SK-N-SH (cell line): Measurements from ENCODE around the gene DNAJC19. TPM values are rescaled to one million over a fixed set of nuclear protein-coding genes. Genes with fewer than 3 reads are reported as not detected.

ENCODE experiments used
- CTCF ChIA-PET: fragments of 300-600, 350-600 bp; formaldehyde crosslinking; extraction: SDS; loops from one replicate; lab custom pipeline; 2021; lab: Yijun Ruan, JAX
- POLR2A ChIA-PET: fragments of 350-600 bp; sonication (Branson Sonifier 250); formaldehyde crosslinking; extraction: SDS; loops from one replicate; lab custom pipeline; 2020; ENCODE audit warnings: antibody characterized with exemption, inconsistent platforms; lab: Yijun Ruan, JAX
- DNase-seq: peaks from one replicate; pipeline ENCODE4 v3.0.0; 2012
- H2AFZ ChIP-seq: fragments of 200-600 bp; sonication (generic); 2 replicates; pipeline ENCODE4 v1.8.1; 2016; ENCODE audit warnings: antibody characterized with exemption, mild to moderate bottlenecking, low read depth
- H3F3A ChIP-seq: fragments of 200-600 bp; sonication (generic); replicated peaks from 2 replicates; pipeline ENCODE3; 2016; ENCODE audit warnings: antibody characterized with exemption, mild to moderate bottlenecking; ENCODE audit not compliant: insufficient read depth
- H3K27ac ChIP-seq, 2 experiments: fragments of 200-500 bp in 1 of 2; fragments of 200-600 bp in 1 of 2; sonication (Bioruptor generic) in 1 of 2; sonication (generic), shearing (Covaris generic) in 1 of 2; 2 replicates each; pipeline versions ENCODE4 v1.5.1 to v1.6.1; 2014 to 2016; ENCODE audit warnings: low read depth in 2 of 2, inconsistent platforms in 1 of 2, low read length in 1 of 2, mild to moderate bottlenecking in 1 of 2, mixed read lengths in 1 of 2
- H3K27me3 ChIP-seq: fragments of 200-600 bp; sonication (generic), shearing (Covaris generic); 2 replicates; pipeline ENCODE4 v1.6.1; 2016; ENCODE audit warnings: mixed run types; ENCODE audit not compliant: insufficient read depth
- H3K36me3 ChIP-seq, 2 experiments: fragments of 200-500 bp in 1 of 2; fragments of 200-600 bp in 1 of 2; sonication (Bioruptor generic) in 1 of 2; sonication (generic) in 1 of 2; replicated peaks in 1 of 2; 2 replicates each; pipeline versions ENCODE3 to v1.5.1; 2014 to 2016; ENCODE audit warnings: low read length in 1 of 2, mild to moderate bottlenecking in 1 of 2; ENCODE audit not compliant: insufficient read depth in 2 of 2, control insufficient read depth in 1 of 2
- H3K4me1 ChIP-seq, 2 experiments: fragments of 200-500 bp in 1 of 2; fragments of 200-600 bp in 1 of 2; sonication (Bioruptor generic) in 1 of 2; sonication (generic), shearing (Covaris generic) in 1 of 2; 2 replicates each; pipeline versions ENCODE4 v1.5.1 to v1.6.1; 2014 to 2016; ENCODE audit warnings: low read depth in 1 of 2, low read length in 1 of 2, mixed run types in 1 of 2; ENCODE audit not compliant: insufficient read depth in 2 of 2, control insufficient read depth in 1 of 2
- H3K4me2 ChIP-seq: fragments of 200-600 bp; sonication (generic), shearing (Covaris generic); 2 replicates; pipeline ENCODE4 v1.6.1; 2017; ENCODE audit warnings: mixed run types
- H3K4me3 ChIP-seq, 2 experiments: fragments of 200-500 bp in 1 of 2; fragments of 200-600 bp in 1 of 2; sonication (Bioruptor generic) in 1 of 2; sonication (generic), shearing (Covaris generic) in 1 of 2; 2 replicates each; pipeline versions ENCODE4 v1.5.1 to v1.8.1; 2014 to 2016; ENCODE audit warnings: low read depth in 2 of 2, inconsistent platforms in 1 of 2, low read length in 1 of 2, mild to moderate bottlenecking in 1 of 2, mixed read lengths in 1 of 2, moderate library complexity in 1 of 2
- H3K79me2 ChIP-seq: fragments of 200-600 bp; sonication (generic); 2 replicates; pipeline ENCODE4 v1.8.1; 2017; ENCODE audit warnings: mild to moderate bottlenecking; ENCODE audit not compliant: insufficient read depth
- H3K9ac ChIP-seq: fragments of 200-600 bp; sonication (generic); 2 replicates; pipeline ENCODE4 v1.6.1; 2017; ENCODE audit warnings: mixed run types
- H3K9me2 ChIP-seq: fragments of 200-600 bp; sonication (generic); 2 replicates; pipeline ENCODE4 v1.6.1; 2017; ENCODE audit warnings: mixed run types
- H3K9me3 ChIP-seq: fragments of 200-600 bp; sonication (generic); 2 replicates; pipeline ENCODE4 v1.6.1; 2017; ENCODE audit warnings: mixed run types, mild to moderate bottlenecking, moderate library complexity
- H4K20me1 ChIP-seq: fragments of 200-600 bp; sonication (generic); 2 replicates; pipeline ENCODE4 v1.6.1; 2017; ENCODE audit warnings: mild to moderate bottlenecking, mixed run types; ENCODE audit not compliant: insufficient read depth
- ELF1 ChIP-seq: IDR thresholded peaks from 2 replicates; pipeline ENCODE4 v1.4.0; 2012
- EP300 ChIP-seq, 2 experiments: IDR thresholded peaks; 2 replicates each; pipeline versions ENCODE4 v1.4.0 to v1.6.1; 2012; ENCODE audit warnings: borderline replicate concordance in 1 of 2, low read depth in 1 of 2, low read length in 1 of 2
- EZH2phosphoT487 ChIP-seq: fragments of 200-600 bp; sonication (generic); IDR thresholded peaks from 2 replicates; pipeline ENCODE4 v1.6.1; 2017; ENCODE audit warnings: low read depth, mixed run types, mild to moderate bottlenecking, antibody characterized with exemption, moderate library complexity, borderline replicate concordance
- FOSL2 ChIP-seq: IDR thresholded peaks from 2 replicates; pipeline ENCODE4 v1.4.0; 2012; ENCODE audit warnings: low read depth, mild to moderate bottlenecking, moderate library complexity, borderline replicate concordance
- NFIC ChIP-seq: IDR thresholded peaks from 2 replicates; pipeline ENCODE4 v1.4.0; 2012; ENCODE audit warnings: borderline replicate concordance
- RAD21 ChIP-seq: IDR thresholded peaks from 2 replicates; pipeline ENCODE4 v1.6.1; 2012; ENCODE audit warnings: mild to moderate bottlenecking, low read length
- RCOR1 ChIP-seq: fragments of 150-350 bp; IDR thresholded peaks from 2 replicates; pipeline ENCODE4 v1.6.1; 2017; ENCODE audit warnings: antibody characterized with exemption, low read length
- RFX5 ChIP-seq: IDR thresholded peaks from 2 replicates; pipeline ENCODE4 v1.6.1; 2012; ENCODE audit warnings: mild to moderate bottlenecking, improper control_type of control experiment, low read length
- RXRA ChIP-seq: IDR thresholded peaks from 2 replicates; pipeline ENCODE4 v1.4.0; 2012; ENCODE audit warnings: low read depth, mild to moderate bottlenecking, borderline replicate concordance
- SIN3A ChIP-seq: IDR thresholded peaks from 2 replicates; pipeline ENCODE4 v1.6.1; 2012; ENCODE audit warnings: low read depth, mild to moderate bottlenecking, low read length, moderate library complexity, borderline replicate concordance
- TAF1 ChIP-seq: IDR thresholded peaks from 2 replicates; pipeline ENCODE4 v1.6.1; 2012; ENCODE audit warnings: low read depth, mild to moderate bottlenecking, low read length, moderate library complexity, borderline replicate concordance
- WGBS: methylation state at CpG from one replicate; pipeline ENCODE4 v1.1.6; 2017; ENCODE audit warnings: low lambda C conversion rate; 5-methylcytosine and 5-hydroxymethylcytosine counted together
- polyA plus RNA-seq, 3 experiments: library from polyadenylated mRNA; depleted of rRNA; stranded (reverse); fragments of >200 nt; gene quantifications; 2 replicates each; pipeline ENCODE4 v1.2.3, GENCODE V29; 2012
- TF ChIP-seq, protein P1 (sequence below): IDR thresholded peaks from 2 replicates; pipeline ENCODE4 v1.4.0; 2012; ENCODE audit warnings: low read depth, borderline replicate concordance
- TF ChIP-seq, protein P2 (sequence below): IDR thresholded peaks from 2 replicates; pipeline ENCODE4 v1.6.1; 2012; ENCODE audit warnings: mild to moderate bottlenecking, low read depth, low read length, moderate library complexity
- TF ChIP-seq, protein P3 (sequence below): IDR thresholded peaks from 2 replicates; pipeline ENCODE4 v1.4.0; 2012; ENCODE audit warnings: low read depth, borderline replicate concordance

DNAJC19 gene
- polyA plus RNA-seq, 1 of the 3 experiments (the other 2 are of a cell fraction): 56.7 TPM

DNA sequence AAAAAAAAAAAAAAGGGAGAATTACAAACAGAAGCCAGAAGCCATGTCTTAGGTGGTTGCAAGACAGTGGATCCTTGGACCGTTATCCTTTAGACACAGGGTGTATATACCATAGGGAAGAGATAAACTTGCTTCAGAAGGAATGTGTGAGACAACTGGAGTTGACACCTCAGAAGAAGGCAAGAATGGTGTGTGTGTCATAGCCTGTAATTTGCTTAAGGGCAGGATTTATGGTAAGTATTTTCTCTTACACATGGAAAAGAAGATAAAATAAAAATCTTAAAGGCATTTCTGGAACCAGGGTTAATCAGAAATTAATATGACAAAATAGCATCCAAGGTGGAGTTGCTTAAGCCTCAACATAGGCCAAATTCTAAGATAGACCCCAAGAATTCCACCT lies 19.3 kb upstream of the DNAJC19 start:
- CTCF ChIA-PET: interaction anchor here (0.6 kb wide), 1 partner anchor 44 kb away, joined by 3 read pairs; no protein-coding TSS in a partner anchor
- Histone ChIP-seq H3K4me1 (no peaks in the 10 kb centered on the region), H3K27me3 (no peaks in the 10 kb centered on the region), H2AFZ (no peak overlapping the region), H3K36me3 (no peaks in the 10 kb centered on the region), H3K9me3 (no peaks in the 10 kb centered on the region), H3K4me2 (no peak overlapping the region), H3F3A (no peaks in the 10 kb centered on the region), H3K9ac (no peak overlapping the region), H3K4me3 (no peak overlapping the region), H3K9me2 (no peaks in the 10 kb centered on the region), H4K20me1 (no peaks in the 10 kb centered on the region), H3K27ac (no peak overlapping the region), H3K79me2 (no peaks in the 10 kb centered on the region)
- POLR2A ChIA-PET: no interaction called here
- no peak for DNase-seq
- TF ChIP-seq, protein P1, sequence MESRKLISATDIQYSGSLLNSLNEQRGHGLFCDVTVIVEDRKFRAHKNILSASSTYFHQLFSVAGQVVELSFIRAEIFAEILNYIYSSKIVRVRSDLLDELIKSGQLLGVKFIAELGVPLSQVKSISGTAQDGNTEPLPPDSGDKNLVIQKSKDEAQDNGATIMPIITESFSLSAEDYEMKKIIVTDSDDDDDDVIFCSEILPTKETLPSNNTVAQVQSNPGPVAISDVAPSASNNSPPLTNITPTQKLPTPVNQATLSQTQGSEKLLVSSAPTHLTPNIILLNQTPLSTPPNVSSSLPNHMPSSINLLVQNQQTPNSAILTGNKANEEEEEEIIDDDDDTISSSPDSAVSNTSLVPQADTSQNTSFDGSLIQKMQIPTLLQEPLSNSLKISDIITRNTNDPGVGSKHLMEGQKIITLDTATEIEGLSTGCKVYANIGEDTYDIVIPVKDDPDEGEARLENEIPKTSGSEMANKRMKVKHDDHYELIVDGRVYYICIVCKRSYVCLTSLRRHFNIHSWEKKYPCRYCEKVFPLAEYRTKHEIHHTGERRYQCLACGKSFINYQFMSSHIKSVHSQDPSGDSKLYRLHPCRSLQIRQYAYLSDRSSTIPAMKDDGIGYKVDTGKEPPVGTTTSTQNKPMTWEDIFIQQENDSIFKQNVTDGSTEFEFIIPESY: no peak
- TF ChIP-seq RCOR1: no peak
- no peak for TF ChIP-seq EZH2phosphoT487
- TF ChIP-seq, protein P2, sequence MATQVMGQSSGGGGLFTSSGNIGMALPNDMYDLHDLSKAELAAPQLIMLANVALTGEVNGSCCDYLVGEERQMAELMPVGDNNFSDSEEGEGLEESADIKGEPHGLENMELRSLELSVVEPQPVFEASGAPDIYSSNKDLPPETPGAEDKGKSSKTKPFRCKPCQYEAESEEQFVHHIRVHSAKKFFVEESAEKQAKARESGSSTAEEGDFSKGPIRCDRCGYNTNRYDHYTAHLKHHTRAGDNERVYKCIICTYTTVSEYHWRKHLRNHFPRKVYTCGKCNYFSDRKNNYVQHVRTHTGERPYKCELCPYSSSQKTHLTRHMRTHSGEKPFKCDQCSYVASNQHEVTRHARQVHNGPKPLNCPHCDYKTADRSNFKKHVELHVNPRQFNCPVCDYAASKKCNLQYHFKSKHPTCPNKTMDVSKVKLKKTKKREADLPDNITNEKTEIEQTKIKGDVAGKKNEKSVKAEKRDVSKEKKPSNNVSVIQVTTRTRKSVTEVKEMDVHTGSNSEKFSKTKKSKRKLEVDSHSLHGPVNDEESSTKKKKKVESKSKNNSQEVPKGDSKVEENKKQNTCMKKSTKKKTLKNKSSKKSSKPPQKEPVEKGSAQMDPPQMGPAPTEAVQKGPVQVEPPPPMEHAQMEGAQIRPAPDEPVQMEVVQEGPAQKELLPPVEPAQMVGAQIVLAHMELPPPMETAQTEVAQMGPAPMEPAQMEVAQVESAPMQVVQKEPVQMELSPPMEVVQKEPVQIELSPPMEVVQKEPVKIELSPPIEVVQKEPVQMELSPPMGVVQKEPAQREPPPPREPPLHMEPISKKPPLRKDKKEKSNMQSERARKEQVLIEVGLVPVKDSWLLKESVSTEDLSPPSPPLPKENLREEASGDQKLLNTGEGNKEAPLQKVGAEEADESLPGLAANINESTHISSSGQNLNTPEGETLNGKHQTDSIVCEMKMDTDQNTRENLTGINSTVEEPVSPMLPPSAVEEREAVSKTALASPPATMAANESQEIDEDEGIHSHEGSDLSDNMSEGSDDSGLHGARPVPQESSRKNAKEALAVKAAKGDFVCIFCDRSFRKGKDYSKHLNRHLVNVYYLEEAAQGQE: no peak
- no peak for TF ChIP-seq ELF1
- no peak for TF ChIP-seq NFIC
- no peak for TF ChIP-seq EP300 (IDR thresholded peaks at IDR 0.05; ENCODE audit: borderline replicate concordance in 1 of 2, low read depth in 1 of 2, low read length in 1 of 2)
- no peak for TF ChIP-seq RXRA
- WGBS: 9% methylated on average over 1 of the region's 1 CpG

DNA sequence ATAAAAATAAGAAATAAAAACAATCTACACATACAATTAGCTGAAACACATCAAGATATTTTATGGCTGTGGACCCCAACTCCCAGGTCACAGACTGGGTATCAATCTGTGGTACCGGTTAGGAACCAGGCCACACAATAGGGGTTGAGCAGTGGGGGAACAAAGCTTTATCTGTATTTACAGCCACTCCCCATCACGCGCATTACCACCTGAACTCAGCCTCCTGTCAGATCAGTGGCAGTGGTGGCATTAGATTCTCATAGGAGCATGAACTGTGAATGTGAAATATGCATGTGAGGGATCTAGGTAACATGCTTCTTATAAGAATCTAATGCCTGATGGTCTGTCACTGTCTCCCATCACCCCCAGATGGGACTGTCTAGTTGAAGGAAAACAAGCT lies 17.7 kb upstream of the DNAJC19 start:
- no peak overlapping the region for H3K4me2 ChIP-seq
- no peak for DNase-seq
- H3K4me3 ChIP-seq: no peak overlapping the region
- no peaks in the 10 kb centered on the region for H3K27me3 ChIP-seq
- H3F3A ChIP-seq: no peaks in the 10 kb centered on the region
- no peaks in the 10 kb centered on the region for H3K9me3 ChIP-seq
- no peaks in the 10 kb centered on the region for H4K20me1 ChIP-seq
- H3K9me2 ChIP-seq: no peaks in the 10 kb centered on the region
- no peak overlapping the region for H3K9ac ChIP-seq
- ChIA-PET CTCF (interaction anchor here (0.6 kb wide), 1 partner anchor 960 kb away, joined by 3 read pairs; no protein-coding TSS in a partner anchor), POLR2A (no interaction called here)
- H3K27ac ChIP-seq: no peak overlapping the region
- no peaks in the 10 kb centered on the region for H3K79me2 ChIP-seq
- 78% methylated on average over 3 of the region's 3 CpGs for WGBS
- no peaks in the 10 kb centered on the region for H3K36me3 ChIP-seq
- no peak overlapping the region for H2AFZ ChIP-seq
- H3K4me1 ChIP-seq: no peaks in the 10 kb centered on the region
- TF ChIP-seq ELF1 (no peak), RAD21 (no peak), FOSL2 (no peak), EZH2phosphoT487 (no peak), RFX5 (no peak), SIN3A (no peak), TAF1 (no peak)
- TF ChIP-seq, protein P1: no peak
- TF ChIP-seq, protein P3, sequence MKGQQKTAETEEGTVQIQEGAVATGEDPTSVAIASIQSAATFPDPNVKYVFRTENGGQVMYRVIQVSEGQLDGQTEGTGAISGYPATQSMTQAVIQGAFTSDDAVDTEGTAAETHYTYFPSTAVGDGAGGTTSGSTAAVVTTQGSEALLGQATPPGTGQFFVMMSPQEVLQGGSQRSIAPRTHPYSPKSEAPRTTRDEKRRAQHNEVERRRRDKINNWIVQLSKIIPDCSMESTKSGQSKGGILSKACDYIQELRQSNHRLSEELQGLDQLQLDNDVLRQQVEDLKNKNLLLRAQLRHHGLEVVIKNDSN: no peak
- TF ChIP-seq, protein P2: no peak
